ENCODE measurements around the gene GTPBP3. TPM values are rescaled to one million over a fixed set of nuclear protein-coding genes. Genes with fewer than 3 reads are reported as not detected.

The GTPBP3 gene
- total RNA-seq, 4 donors from 2014 or later: 6.7 to 21.3 (median 11.1) TPM

- TF ChIP-seq CTCF (IDR thresholded peaks at IDR 0.05 in 4 of 5, conservative IDR thresholded peaks at IDR 0.05 in 1 of 5) (no peak), POLR2A (IDR thresholded peaks at IDR 0.05) (no peak)
- in situ Hi-C loops (cut with MboI; ENCODE audit: low sequenced_read_pairs in 4 of 4): no loop called here
- no peak for DNase-seq
- H3K4me3 ChIP-seq: no peak overlapping the region
- no peaks in the 10 kb centered on the region for H3K9me3 ChIP-seq
- H3K27ac ChIP-seq: no peak overlapping the region
- no peaks in the 10 kb centered on the region for H3K27me3 ChIP-seq
- ATAC-seq: no peak
- H3K4me1 ChIP-seq: no peaks in the 10 kb centered on the region
- peaks cover 0 to 20% of the 10 kb centered on the region in 2 donors for H3K36me3 ChIP-seq
- intact Hi-C loops (cut with DNase I; ENCODE audit: low total_unique reads): no loop called here
Observed at GRCh38 chr19:17324357-17325114, 12.8 kb upstream of the GTPBP3 start.

- intact Hi-C loops (cut with DNase I; ENCODE audit: low total_unique reads) (no loop called here), in situ Hi-C loops (cut with MboI; ENCODE audit: low sequenced_read_pairs in 4 of 4) (no loop called here)
- Histone ChIP-seq H3K9me3 (no peaks in the 10 kb centered on the region), H3K36me3 (peaks cover 0 to 14% of the 10 kb centered on the region in 2 donors), H3K27ac (no peak overlapping the region), H3K4me1 (no peaks in the 10 kb centered on the region), H3K27me3 (no peaks in the 10 kb centered on the region), H3K4me3 (no peak overlapping the region)
- no peak for TF ChIP-seq CTCF (IDR thresholded peaks at IDR 0.05 in 4 of 5, conservative IDR thresholded peaks at IDR 0.05 in 1 of 5)
- DNase-seq: no peak
- no peak for ATAC-seq
Observed at GRCh38 chr19:17325133-17325532, 12.2 kb upstream of the GTPBP3 start.

- intact Hi-C loops (cut with DNase I; ENCODE audit: low total_unique reads): no loop called here
- in situ Hi-C loops (cut with MboI; ENCODE audit: low sequenced_read_pairs in 4 of 4): no loop called here
- Histone ChIP-seq H3K27ac (no peak overlapping the region), H3K4me1 (no peaks in the 10 kb centered on the region), H3K4me3 (no peak overlapping the region), H3K27me3 (no peaks in the 10 kb centered on the region), H3K9me3 (no peaks in the 10 kb centered on the region), H3K36me3 (peaks cover 0 to 7% of the 10 kb centered on the region in 2 donors)
- DNase-seq (no peak), ATAC-seq (no peak)
- no peak for TF ChIP-seq CTCF (IDR thresholded peaks at IDR 0.05 in 4 of 5, conservative IDR thresholded peaks at IDR 0.05 in 1 of 5)
- TF ChIP-seq POLR2A (IDR thresholded peaks at IDR 0.05): no peak
Observed at GRCh38 chr19:17325881-17326594, 11.3 kb upstream of the GTPBP3 start.

- Histone ChIP-seq H3K9me3 (no peaks in the 10 kb centered on the region), H3K27ac (no peak overlapping the region), H3K4me1 (no peaks in the 10 kb centered on the region), H3K36me3 (peaks cover 0 to 3% of the 10 kb centered on the region in 2 donors), H3K4me3 (no peak overlapping the region), H3K27me3 (no peaks in the 10 kb centered on the region)
- no peak for ATAC-seq
- intact Hi-C loops (cut with DNase I; ENCODE audit: low total_unique reads): no loop called here
- no peak for TF ChIP-seq POLR2A (IDR thresholded peaks at IDR 0.05)
- DNase-seq: no peak
- in situ Hi-C loops (cut with MboI; ENCODE audit: low sequenced_read_pairs in 4 of 4): no loop called here
Observed at GRCh38 chr19:17326595-17326966, 10.8 kb upstream of the GTPBP3 start.

GRCh38 chr19:17327068-17327653 lies 10.2 kb upstream of the GTPBP3 start:
- Histone ChIP-seq H3K9me3 (no peaks in the 10 kb centered on the region), H3K27me3 (no peaks in the 10 kb centered on the region), H3K36me3 (no peaks in the 10 kb centered on the region), H3K27ac (no peak overlapping the region), H3K4me1 (no peaks in the 10 kb centered on the region), H3K4me3 (no peak overlapping the region)
- DNase-seq: no peak
- ATAC-seq: no peak
- intact Hi-C loops (cut with DNase I; ENCODE audit: low total_unique reads) (no loop called here), in situ Hi-C loops (cut with MboI; ENCODE audit: low sequenced_read_pairs in 4 of 4) (no loop called here)
- TF ChIP-seq POLR2A (IDR thresholded peaks at IDR 0.05) (no peak), CTCF (IDR thresholded peaks at IDR 0.05 in 4 of 5, conservative IDR thresholded peaks at IDR 0.05 in 1 of 5) (no peak)
